ENCODE measurements around the gene UGT2B7. TPM values are rescaled to one million over a fixed set of nuclear protein-coding genes. Genes with fewer than 3 reads are reported as not detected.
"Not testable (repeated sequence)": the region's sequence is repeated elsewhere in the genome, so short reads cannot be mapped to it uniquely, and the experiment has no call there.

The UGT2B7 gene
- not detected in 3 replicates for total RNA-seq

DNA sequence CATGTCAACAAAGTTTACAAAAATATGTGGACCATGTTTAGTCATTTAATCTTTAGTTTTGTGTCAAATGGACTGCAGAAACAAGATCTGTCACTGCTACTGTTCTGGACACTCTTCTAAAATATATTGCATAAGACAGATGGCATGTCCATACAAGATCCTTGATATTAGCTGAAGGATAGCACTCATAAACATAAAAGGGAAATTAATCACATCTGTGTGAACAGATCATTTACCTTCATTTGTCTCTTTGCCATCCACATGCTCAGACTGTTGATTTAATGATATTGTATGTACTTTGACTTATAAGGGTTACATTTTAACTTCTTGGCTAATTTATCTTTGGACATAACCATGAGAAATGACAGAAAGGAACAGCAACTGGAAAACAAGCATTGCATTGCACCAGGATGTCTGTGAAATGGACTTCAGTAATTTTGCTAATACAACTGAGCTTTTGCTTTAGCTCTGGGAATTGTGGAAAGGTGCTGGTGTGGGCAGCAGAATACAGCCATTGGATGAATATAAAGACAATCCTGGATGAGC, at the start of gene UGT2B7:
Gene UGT2B7, plus strand, starts transcription at position 364 of the 546 bp plus-strand sequence. Its CDS starts 47 bp downstream, at position 411.
- Mint-ChIP-seq H3K4me1 (no peaks in the 10 kb centered on the region), H3K4me3 (no peak within 1 kb of the TSS), H3K27me3 (ENCODE audit: low read depth) (no peaks in the 10 kb centered on the region), H3K27ac (no peak within 1 kb of the TSS), H3K36me3 (no peaks in the 10 kb centered on the region), H3K9me3 (no peaks in the 10 kb centered on the region)
- DNase-seq (ENCODE audit: low spot score in 2 of 2, unreplicated experiment in 2 of 2) = no peak
- TF ChIP-seq, protein P1, sequence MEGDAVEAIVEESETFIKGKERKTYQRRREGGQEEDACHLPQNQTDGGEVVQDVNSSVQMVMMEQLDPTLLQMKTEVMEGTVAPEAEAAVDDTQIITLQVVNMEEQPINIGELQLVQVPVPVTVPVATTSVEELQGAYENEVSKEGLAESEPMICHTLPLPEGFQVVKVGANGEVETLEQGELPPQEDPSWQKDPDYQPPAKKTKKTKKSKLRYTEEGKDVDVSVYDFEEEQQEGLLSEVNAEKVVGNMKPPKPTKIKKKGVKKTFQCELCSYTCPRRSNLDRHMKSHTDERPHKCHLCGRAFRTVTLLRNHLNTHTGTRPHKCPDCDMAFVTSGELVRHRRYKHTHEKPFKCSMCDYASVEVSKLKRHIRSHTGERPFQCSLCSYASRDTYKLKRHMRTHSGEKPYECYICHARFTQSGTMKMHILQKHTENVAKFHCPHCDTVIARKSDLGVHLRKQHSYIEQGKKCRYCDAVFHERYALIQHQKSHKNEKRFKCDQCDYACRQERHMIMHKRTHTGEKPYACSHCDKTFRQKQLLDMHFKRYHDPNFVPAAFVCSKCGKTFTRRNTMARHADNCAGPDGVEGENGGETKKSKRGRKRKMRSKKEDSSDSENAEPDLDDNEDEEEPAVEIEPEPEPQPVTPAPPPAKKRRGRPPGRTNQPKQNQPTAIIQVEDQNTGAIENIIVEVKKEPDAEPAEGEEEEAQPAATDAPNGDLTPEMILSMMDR (IDR thresholded peaks at IDR 0.05; ENCODE audit: unreplicated experiment) = no peak

DNA sequence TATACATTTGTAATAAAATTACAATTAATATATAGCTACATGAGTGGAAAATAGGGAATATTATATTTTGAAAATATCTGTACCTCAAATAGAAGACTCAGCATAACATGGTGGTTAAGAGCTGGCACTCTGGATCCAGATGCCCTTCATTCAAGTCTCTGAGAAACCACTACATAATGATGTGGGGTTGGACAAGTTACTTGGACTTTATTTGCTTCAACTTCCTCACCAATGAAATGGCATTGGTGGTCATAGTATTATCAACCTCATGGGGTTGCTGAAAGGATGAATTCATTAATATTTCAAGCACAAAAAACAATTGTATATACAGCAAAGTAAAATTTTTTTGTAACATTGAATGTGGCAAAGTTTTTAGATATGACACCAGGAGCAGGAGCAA, 46.4 kb upstream of the UGT2B7 start:
- no peaks in the 10 kb centered on the region for H3K36me3 Mint-ChIP-seq
- peaks cover 12% of the 10 kb centered on the region for H3K9me3 Mint-ChIP-seq
- TF ChIP-seq, protein P1 (IDR thresholded peaks at IDR 0.05; ENCODE audit: unreplicated experiment) = no peak
- H3K27ac Mint-ChIP-seq = no peak overlapping the region
- no peak overlapping the region for H3K4me3 Mint-ChIP-seq
- H3K27me3 Mint-ChIP-seq (ENCODE audit: low read depth) = no peaks in the 10 kb centered on the region
- H3K4me1 Mint-ChIP-seq = peaks cover 6% of the 10 kb centered on the region
- no peak for DNase-seq (ENCODE audit: low spot score in 2 of 2, unreplicated experiment in 2 of 2)

DNA sequence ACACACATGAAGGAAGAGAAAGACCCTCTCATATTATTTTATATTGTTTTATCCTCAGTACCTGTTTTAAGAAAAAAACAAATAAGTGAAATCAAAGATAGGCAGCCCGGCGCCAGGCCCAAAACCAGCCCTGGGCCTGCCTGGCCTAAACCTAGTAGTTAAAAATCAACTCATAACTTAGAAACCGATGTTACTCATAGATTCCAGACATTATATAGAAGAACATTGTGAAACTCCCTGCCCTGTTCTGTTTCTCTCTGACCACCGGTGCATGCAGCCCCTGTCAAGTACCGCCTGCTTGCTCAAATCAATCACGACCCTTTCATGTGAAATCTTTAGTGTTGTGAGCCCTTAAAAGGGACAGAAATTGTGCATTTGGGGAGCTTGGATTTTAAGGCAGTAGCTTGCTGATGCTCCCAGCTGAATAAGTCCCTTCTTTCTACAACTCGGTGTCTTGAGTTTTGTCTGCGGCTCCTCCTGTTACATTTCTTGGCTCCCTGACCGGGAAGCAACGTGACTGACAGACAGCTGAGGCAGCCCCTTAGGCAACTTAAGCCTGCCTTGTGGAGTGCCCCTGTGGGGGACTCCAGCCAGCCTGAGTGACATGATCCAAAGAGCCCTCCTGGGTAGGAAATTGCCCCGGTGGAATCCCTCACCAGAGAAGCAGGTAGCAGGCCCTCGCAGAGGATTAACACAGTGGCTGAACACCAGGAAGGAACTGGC, 45.3 kb upstream of the UGT2B7 start:
- H3K36me3 Mint-ChIP-seq; H3K4me1 Mint-ChIP-seq; H3K9me3 Mint-ChIP-seq; DNase-seq (ENCODE audit: low spot score in 2 of 2, unreplicated experiment in 2 of 2); H3K27me3 Mint-ChIP-seq (ENCODE audit: low read depth); H3K4me3 Mint-ChIP-seq: not testable (repeated sequence)
- peak overlapping the region; percentile 81 for H3K27ac Mint-ChIP-seq

DNA sequence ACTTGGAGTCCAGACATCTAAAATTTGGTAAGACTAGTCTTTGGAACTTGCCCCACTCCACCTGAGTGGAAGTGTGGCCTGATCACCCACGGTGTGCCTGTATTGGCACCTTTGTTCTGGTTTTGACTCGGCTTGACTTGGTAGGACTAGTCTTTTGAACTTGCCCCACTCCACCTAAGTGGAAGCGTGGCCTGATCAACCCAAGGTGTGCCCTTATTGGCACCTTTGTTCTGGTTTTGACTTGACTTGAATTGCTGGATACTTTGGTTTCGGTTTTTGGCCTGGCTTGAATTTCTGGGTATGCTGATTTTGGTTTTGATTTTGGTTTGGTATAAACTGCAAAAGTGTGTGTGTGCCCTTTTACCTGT, 44.7 kb upstream of the UGT2B7 start:
- H3K36me3 Mint-ChIP-seq = no peaks in the 10 kb centered on the region
- no peak for DNase-seq (ENCODE audit: low spot score in 2 of 2, unreplicated experiment in 2 of 2)
- no peaks in the 10 kb centered on the region for H3K27me3 Mint-ChIP-seq (ENCODE audit: low read depth)
- TF ChIP-seq, protein P1 (IDR thresholded peaks at IDR 0.05; ENCODE audit: unreplicated experiment) = no peak
- peaks cover 6% of the 10 kb centered on the region for H3K4me1 Mint-ChIP-seq
- H3K4me3 Mint-ChIP-seq = no peak overlapping the region
- peaks cover 1% of the 10 kb centered on the region for H3K9me3 Mint-ChIP-seq
- no peak overlapping the region for H3K27ac Mint-ChIP-seq

DNA sequence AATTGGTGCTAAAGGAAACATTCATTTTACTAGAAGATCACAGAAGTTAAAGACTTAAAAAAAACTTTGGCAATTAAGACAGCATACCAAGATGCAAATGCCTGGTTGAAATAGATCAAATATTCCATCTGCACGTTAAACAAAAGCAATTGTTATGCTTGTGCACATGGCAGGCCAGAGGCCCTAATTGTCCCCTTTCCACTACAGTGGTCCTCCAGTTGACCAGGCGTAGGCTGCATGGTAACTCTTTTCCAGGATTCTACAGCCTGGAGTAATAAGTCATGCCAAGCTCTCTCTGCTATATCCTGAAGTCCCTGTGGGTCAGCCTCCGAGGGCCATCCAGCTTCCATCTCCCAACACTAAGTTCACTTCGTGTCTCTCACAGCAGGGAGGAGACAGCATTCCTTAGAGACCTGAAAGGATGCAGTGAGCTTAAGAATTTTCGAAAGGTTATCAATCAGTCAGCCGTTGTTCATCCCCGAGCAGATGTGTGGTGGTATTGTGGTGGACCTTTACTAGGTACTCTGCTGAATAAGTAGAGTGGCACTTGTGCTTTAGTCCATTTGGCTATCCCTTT, 42.9 kb upstream of the UGT2B7 start:
- H3K4me1 Mint-ChIP-seq = peaks cover 21% of the 10 kb centered on the region
- H3K36me3 Mint-ChIP-seq; H3K27ac Mint-ChIP-seq; H3K4me3 Mint-ChIP-seq; DNase-seq (ENCODE audit: low spot score in 2 of 2, unreplicated experiment in 2 of 2); H3K27me3 Mint-ChIP-seq (ENCODE audit: low read depth); H3K9me3 Mint-ChIP-seq: not testable (repeated sequence)

DNA sequence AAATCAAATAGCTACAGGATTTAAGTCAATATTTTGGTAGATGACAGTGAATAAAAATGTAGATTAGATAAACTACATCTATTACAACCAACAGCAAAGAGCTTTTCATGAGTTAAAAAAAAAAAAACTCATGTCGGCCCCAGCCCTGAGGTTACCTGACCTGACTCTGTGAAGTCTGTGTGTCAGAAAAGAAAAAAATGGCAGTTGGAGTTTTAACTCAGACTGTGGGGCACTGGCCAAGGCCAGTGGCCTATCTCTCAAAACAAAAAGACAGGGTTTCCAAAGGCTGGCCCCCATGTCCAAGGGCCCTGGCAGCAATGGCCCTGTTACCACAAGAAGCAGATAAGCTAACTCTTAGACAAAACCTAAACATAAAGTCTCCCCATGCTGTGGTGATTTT, 42.2 kb upstream of the UGT2B7 start:
- not testable (repeated sequence) for H3K36me3 Mint-ChIP-seq; H3K9me3 Mint-ChIP-seq; DNase-seq (ENCODE audit: low spot score in 2 of 2, unreplicated experiment in 2 of 2); H3K27ac Mint-ChIP-seq; H3K27me3 Mint-ChIP-seq (ENCODE audit: low read depth); H3K4me3 Mint-ChIP-seq
- peaks cover 24% of the 10 kb centered on the region for H3K4me1 Mint-ChIP-seq

DNA sequence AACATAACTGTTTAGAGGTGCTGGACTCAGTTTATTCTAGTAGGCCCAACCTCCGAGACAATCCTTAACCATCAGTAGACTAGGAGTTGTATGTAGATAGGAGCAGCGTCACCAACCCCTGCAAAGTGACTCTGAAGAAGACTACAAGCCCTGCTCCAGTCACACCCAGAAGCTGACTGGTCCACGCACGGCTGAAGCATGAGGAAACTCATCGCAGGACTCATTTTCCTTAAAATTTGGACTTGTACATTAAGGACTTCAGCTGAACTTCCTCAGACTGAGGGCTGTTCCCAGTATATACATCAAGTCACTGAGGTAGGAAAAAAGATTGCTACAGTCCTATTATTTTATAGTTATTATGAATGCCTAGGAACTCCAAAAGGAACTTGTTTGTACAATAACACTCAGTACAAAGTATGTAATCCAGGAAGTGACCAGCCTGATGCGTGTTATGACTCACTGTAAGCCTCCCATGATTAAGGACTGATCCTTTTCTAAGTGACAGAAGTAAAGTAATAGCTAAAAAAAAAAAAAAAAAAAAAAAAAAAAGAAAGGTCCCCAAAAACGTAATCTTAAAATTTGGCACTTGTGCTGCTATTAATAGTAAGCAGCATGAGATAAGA, 41.6 kb upstream of the UGT2B7 start:
- TF ChIP-seq, protein P1 (IDR thresholded peaks at IDR 0.05; ENCODE audit: unreplicated experiment) = no peak
- Mint-ChIP-seq H3K9me3 (no peaks in the 10 kb centered on the region), H3K36me3 (no peaks in the 10 kb centered on the region), H3K27ac (no peak overlapping the region), H3K4me3 (no peak overlapping the region), H3K27me3 (ENCODE audit: low read depth) (no peaks in the 10 kb centered on the region), H3K4me1 (peaks cover 24% of the 10 kb centered on the region)
- DNase-seq (ENCODE audit: low spot score in 2 of 2, unreplicated experiment in 2 of 2) = no peak
